Measurements from ENCODE around the gene OLFML1. TPM values are rescaled to one million over a fixed set of nuclear protein-coding genes. Genes with fewer than 3 reads are reported as not detected.

OLFML1 gene
- total RNA-seq, 4 donors from 2014 or later = 1.2 to 5.3 (median 2.2) TPM

GRCh38 chr11:7457211-7457610 is 28.1 kb upstream of the OLFML1 start:
- Histone ChIP-seq H3K4me3 (no peak overlapping the region), H3K36me3 (no peaks in the 10 kb centered on the region), H3K27ac (no peak overlapping the region), H3K9me3 (no peaks in the 10 kb centered on the region), H3K27me3 (no peaks in the 10 kb centered on the region), H3K4me1 (no peaks in the 10 kb centered on the region)
- DNase-seq (ENCODE audit: low spot score in 2 of 2) = no peak
- no peak for TF ChIP-seq POLR2A (IDR thresholded peaks at IDR 0.05)
- 50% methylated on average over 1 of the region's 1 CpG for WGBS

DNA sequence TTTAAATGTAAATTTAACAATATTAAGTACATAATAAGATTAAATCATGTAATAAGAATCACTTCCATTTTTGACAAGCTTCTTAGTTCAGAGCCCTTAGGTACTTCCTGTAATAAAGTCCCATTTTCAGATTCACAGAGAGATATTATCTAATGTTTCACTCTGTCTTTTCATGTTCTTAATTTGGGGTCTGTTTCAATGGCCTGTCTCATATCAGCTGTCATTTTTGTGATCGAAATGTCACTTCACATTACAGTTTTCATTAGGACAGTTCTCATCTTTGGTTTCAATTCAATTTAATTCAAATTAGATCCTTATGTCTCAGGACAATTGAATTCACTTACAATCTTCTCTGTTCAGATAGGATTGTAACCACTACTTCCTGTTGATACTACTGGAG is 22.6 kb upstream of the OLFML1 start:
- 74% methylated on average over 1 of the region's 1 CpG for WGBS
- no peaks in the 10 kb centered on the region for H3K9me3 ChIP-seq
- H3K36me3 ChIP-seq = no peaks in the 10 kb centered on the region
- TF ChIP-seq CTCF (IDR thresholded peaks at IDR 0.05) = no peak
- no peak for TF ChIP-seq EP300 (IDR thresholded peaks at IDR 0.05)
- no peak for TF ChIP-seq POLR2A (IDR thresholded peaks at IDR 0.05)
- no peak for TF ChIP-seq POLR2AphosphoS5 (IDR thresholded peaks at IDR 0.05)
- no peaks in the 10 kb centered on the region for H3K4me1 ChIP-seq
- no peak overlapping the region for H3K4me3 ChIP-seq
- no peak for DNase-seq (ENCODE audit: low spot score in 2 of 2)
- no peak overlapping the region for H3K27ac ChIP-seq
- H3K27me3 ChIP-seq = no peaks in the 10 kb centered on the region

DNA sequence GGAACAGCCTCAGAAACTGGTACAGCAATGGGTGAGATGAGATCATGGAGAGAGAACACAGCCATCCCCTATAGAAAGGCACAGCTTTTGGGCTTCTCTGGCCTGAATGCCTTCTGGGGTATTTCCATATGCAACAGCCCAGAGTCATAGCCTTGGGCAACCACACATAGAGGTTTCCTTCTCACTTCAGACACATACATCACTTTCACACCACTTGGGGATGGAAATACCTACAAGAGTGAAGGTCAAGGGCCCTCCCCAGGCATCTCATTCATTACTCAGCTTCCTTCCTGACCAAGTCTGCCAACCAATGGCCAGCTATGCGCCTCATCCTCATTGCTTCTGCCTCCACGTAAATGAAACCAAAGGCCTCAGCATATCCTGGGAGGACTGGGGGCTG is 17.7 kb upstream of the OLFML1 start:
- H3K27ac ChIP-seq = no peak overlapping the region
- WGBS = 92% methylated on average over 2 of the region's 2 CpGs

DNA sequence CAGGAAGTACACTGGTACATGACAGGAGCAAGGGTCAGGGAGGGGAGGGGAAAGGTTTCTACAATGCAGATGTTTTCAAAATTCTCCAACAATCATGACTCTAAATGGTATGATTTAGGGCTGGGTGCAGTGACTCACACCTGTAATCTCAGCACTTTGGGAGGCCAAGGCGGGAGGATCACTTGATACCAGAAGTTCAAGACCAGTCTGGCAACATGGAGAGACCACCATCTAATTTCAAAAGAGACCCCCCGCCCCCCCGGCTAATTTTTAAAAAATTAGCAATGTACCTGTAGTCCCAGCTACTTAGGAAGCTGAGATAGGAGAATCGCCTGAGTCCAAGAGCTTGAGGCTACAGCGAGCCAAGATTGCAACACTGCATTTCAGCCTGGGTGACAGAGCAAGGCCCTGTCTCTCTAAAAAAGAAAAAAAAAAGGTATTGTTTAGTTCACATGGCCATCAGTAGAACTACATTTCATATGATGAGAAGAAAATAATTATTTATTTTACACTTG is 15.9 kb upstream of the OLFML1 start:
- Histone ChIP-seq H3K4me1 (no peaks in the 10 kb centered on the region), H3K27me3 (no peaks in the 10 kb centered on the region)

More for the DNA sequence above, 17.7 kb upstream of the OLFML1 start:
- no peak for DNase-seq (ENCODE audit: low spot score in 2 of 2)
- TF ChIP-seq CTCF (IDR thresholded peaks at IDR 0.05) (no peak), POLR2AphosphoS5 (IDR thresholded peaks at IDR 0.05) (no peak), EP300 (IDR thresholded peaks at IDR 0.05) (no peak), POLR2A (IDR thresholded peaks at IDR 0.05) (no peak)
- H3K4me1 ChIP-seq = no peaks in the 10 kb centered on the region
- no peaks in the 10 kb centered on the region for H3K9me3 ChIP-seq
- H3K36me3 ChIP-seq = no peaks in the 10 kb centered on the region
- H3K27me3 ChIP-seq = no peaks in the 10 kb centered on the region
- no peak overlapping the region for H3K4me3 ChIP-seq

GRCh38 chr11:7471071-7471470 is 14.2 kb upstream of the OLFML1 start:
- Histone ChIP-seq H3K9me3 (no peaks in the 10 kb centered on the region), H3K27ac (no peak overlapping the region), H3K27me3 (no peaks in the 10 kb centered on the region), H3K36me3 (no peaks in the 10 kb centered on the region), H3K4me3 (no peak overlapping the region), H3K4me1 (no peaks in the 10 kb centered on the region)
- 90% methylated on average over 7 of the region's 7 CpGs for WGBS
- TF ChIP-seq CTCF (IDR thresholded peaks at IDR 0.05) = no peak
- no peak for TF ChIP-seq POLR2AphosphoS5 (IDR thresholded peaks at IDR 0.05)
- TF ChIP-seq EP300 (IDR thresholded peaks at IDR 0.05) = no peak
- no peak for TF ChIP-seq POLR2A (IDR thresholded peaks at IDR 0.05)
- no peak for DNase-seq (ENCODE audit: low spot score in 2 of 2)

More for the DNA sequence above, 15.9 kb upstream of the OLFML1 start:
- TF ChIP-seq CTCF (IDR thresholded peaks at IDR 0.05) (no peak), POLR2A (IDR thresholded peaks at IDR 0.05) (no peak), EP300 (IDR thresholded peaks at IDR 0.05) (no peak), POLR2AphosphoS5 (IDR thresholded peaks at IDR 0.05) (no peak)
- DNase-seq (ENCODE audit: low spot score in 2 of 2) = no peak
- no peaks in the 10 kb centered on the region for H3K36me3 ChIP-seq
- 92% methylated on average over 5 of the region's 5 CpGs for WGBS
- no peaks in the 10 kb centered on the region for H3K9me3 ChIP-seq
- no peak overlapping the region for H3K27ac ChIP-seq
- no peak overlapping the region for H3K4me3 ChIP-seq

DNA sequence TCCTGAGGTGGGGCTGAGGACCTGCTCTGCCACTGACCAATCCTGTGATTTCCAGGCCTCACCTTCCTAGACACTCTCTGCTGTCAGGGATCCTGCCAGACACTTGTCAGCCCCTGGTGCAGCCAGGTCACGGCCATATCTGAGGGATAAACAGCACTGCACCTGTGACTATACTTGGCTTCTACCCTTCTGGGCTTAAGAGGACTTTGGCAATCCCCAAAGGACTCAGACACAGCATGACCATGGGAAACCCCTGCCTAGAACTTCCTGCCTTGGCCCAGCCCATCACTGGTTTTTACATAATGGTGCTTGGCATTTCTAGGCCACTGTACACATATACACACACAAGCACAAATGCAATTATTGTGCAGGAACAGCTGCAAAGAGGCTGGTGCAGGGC is 11.6 kb upstream of the OLFML1 start:
- 89% methylated on average over 1 of the region's 1 CpG for whole genome bisulfite sequencing
- H3K9me3 ChIP-seq = no peaks in the 10 kb centered on the region
- no peak overlapping the region for H3K4me3 ChIP-seq
- no peaks in the 10 kb centered on the region for H3K4me1 ChIP-seq
- no peak overlapping the region for H3K27ac ChIP-seq
- H3K36me3 ChIP-seq = no peaks in the 10 kb centered on the region
- no peaks in the 10 kb centered on the region for H3K27me3 ChIP-seq
- no peak for DNase-seq (ENCODE audit: low spot score in 2 of 2)
- TF ChIP-seq POLR2A (IDR thresholded peaks at IDR 0.05) (no peak), POLR2AphosphoS5 (IDR thresholded peaks at IDR 0.05) (no peak), CTCF (IDR thresholded peaks at IDR 0.05) (no peak), EP300 (IDR thresholded peaks at IDR 0.05) (no peak)

All from suprapubic skin (tissue), 4 donors.